ENCODE measurements around the gene ZFP42.

GRCh38 chr4:188043154-188043553 is 47.6 kb downstream of the ZFP42 start:
- no peak for TF ChIP-seq CTCF (IDR thresholded peaks at IDR 0.05)
- TF ChIP-seq POLR2A (IDR thresholded peaks at IDR 0.05) = no peak
